ENCODE data around the gene KANTR.

The KANTR gene

DNA sequence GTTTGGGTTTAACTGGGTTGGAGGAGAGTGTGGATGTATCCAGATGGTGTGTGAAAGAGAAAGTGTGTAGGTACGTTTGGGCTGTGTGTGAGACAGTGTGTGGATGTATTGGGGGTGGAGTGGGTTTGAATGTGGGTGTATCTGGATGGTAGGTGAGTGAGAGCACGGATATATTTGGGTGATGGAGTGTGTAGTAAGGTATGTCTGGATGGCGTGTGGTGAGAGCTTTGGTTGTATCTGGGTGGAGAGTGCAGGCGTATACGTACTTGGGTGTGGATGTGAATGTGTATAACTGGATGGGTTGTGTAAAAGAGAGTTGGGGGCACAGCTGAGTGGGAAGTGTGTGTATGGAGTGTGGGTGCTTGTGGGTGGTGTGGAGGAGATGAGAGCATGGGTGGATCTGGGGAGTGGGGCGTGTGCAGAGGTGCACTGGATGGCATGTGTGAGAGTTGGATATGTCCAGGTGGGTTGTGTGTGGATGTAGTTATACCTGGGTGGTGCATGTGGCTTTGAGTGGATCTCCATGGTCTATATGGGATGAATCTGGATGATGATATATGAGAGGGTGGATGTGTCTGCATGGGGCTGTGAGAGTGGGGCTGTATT, 38.6 kb upstream of the KANTR start:
- no peak for DNase-seq (ENCODE audit: low read depth)
- TF ChIP-seq, protein P1, sequence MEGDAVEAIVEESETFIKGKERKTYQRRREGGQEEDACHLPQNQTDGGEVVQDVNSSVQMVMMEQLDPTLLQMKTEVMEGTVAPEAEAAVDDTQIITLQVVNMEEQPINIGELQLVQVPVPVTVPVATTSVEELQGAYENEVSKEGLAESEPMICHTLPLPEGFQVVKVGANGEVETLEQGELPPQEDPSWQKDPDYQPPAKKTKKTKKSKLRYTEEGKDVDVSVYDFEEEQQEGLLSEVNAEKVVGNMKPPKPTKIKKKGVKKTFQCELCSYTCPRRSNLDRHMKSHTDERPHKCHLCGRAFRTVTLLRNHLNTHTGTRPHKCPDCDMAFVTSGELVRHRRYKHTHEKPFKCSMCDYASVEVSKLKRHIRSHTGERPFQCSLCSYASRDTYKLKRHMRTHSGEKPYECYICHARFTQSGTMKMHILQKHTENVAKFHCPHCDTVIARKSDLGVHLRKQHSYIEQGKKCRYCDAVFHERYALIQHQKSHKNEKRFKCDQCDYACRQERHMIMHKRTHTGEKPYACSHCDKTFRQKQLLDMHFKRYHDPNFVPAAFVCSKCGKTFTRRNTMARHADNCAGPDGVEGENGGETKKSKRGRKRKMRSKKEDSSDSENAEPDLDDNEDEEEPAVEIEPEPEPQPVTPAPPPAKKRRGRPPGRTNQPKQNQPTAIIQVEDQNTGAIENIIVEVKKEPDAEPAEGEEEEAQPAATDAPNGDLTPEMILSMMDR (conservative IDR thresholded peaks at IDR 0.05; ENCODE audit: low read length) = no peak
- H3K4me3 ChIP-seq (ENCODE audit: low read length) = no peak overlapping the region

DNA sequence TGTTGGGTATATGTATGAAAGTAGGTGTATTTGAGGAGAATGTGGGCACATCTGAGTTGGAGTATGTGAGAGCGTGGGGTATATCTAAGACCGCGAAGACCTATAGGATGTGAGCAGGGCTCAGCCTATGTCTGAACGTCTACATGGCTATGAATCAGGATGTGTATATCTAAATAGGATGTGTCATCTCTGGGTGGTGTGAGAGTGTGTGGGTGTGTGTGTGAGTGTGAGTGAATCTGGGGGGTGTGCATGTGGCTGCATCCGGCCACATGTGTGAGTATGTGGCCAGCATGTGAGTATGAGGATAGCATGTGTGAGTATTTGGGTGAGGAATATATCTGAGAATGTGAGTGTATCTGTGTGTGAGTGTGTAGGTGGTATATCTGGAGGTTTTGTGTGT, 37.6 kb upstream of the KANTR start:
- H3K4me3 ChIP-seq (ENCODE audit: low read length) = no peak overlapping the region
- no peak for DNase-seq (ENCODE audit: low read depth)
- TF ChIP-seq, protein P1 (conservative IDR thresholded peaks at IDR 0.05; ENCODE audit: low read length) = no peak

DNA sequence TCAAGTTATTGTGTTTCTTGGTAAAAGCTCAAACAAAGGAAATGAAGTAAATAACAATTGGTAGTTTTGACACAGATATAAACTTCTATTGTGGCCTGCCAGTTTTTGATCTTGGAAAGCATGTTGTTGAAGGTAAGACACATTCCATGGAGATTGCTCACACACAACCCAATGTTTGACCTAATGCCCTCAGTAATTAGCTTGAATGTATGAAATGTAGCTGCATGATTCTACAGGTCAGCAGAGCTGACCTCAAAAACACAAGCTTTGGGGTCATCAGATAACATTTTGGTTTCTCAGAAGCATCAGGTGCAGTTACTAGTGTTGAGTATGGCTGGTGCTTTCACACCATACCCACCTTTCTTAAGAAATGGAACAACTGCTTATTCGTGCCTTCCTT, 28.8 kb upstream of the KANTR start:
- H3K4me3 ChIP-seq (ENCODE audit: low read length) = no peak overlapping the region
- DNase-seq (ENCODE audit: low read depth) = no peak
- TF ChIP-seq, protein P1 (conservative IDR thresholded peaks at IDR 0.05; ENCODE audit: low read length) = no peak

DNA sequence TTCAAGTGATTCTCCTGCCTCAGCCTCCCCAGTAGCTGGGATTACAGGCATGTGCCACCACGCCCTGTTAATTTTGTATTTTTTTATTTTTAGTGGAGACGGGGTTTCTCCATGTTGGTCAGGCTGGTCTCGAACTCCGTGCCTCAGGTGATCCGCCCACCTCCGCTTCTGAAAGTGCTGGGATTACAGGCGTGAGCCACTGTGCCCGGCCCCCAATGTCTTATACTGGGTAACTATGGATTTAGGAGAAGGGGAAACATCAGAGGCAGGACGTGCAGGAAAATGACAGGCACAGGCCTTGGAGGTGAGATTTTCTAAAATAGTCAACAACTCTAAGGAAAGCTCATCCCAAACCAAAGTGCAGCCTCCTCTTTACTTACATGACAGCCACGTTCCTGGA, 22.9 kb upstream of the KANTR start:
- H3K4me3 ChIP-seq (ENCODE audit: low read length) = no peak overlapping the region
- DNase-seq (ENCODE audit: low read depth) = no peak
- TF ChIP-seq, protein P1 (conservative IDR thresholded peaks at IDR 0.05; ENCODE audit: low read length) = no peak

DNA sequence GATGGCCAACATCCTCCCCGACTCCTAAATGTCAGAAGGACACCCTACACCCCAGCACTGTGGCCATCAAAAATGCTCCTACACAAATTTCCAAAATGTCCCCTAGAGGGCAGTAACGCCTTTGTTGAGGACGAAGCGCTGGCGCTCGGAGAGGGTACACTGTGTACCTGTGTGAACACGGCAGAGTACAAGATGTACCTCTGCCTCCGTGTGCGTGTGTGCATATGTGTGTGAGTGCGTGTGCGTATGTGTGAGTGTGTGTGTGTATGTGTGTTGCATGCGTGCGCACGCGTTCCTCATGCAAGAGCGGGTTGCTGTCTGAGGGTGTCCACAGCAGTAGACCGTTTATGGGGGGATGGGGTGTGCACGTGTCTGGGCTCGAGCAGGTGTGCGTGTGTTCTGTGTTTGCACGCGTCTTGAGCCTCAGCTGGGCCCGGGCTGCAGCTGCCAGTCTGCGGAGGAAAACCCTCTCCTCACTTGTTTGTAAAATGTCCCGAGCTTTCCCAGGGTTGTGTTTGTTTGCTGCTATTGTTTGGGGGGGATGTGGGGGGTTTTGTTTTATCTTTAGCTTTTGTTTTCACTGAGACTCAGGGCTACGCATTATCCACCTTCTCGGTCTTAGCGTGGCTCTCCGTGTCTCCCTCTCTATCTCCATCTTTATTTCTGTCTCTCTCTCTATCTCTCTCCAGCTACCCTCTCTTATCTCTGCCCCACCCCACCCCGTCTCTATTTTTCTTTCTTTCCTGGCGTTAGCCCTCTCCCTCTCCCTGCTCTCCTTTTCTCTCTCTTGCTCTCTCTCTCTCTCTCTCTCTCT, 22.1 kb upstream of the KANTR start:
- H3K4me3 ChIP-seq (ENCODE audit: low read length) = peak overlapping the region; percentile 43
- peak; percentile 46 for DNase-seq (ENCODE audit: low read depth)

DNA sequence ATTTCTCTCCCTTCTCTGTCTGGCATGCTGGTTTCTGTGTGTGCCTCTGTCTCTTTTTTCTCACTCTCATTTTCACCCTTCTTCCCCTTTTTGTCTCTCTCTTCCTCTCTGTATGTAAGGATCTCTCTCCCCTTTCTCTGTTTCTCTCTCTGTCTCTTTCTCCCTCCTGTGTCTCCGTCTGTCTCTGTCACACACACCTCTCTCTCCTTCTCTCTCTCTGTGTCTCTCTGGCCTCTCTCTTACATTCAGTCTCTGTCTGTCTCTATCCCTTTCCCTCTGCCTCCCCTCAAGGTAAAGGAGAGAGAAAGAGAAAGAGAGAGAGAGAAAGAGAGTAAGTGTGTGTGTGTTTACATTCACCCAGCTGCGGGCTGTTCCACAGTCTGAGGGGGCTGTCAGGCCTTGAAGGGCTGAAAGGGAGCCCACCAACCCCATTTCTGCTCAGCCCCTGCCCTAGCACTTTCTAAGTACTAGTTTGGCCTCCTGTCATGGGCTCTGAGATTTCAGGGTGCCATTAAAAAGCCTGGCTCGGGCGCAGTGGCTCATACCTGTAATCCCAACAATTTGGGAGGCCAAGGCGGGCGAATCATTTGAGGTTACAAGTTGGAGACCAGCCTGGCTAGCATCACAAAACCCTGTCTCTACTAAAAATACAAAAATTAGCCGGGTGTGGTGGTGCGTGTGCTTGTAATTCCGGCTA, 21.4 kb upstream of the KANTR start:
- no peak for DNase-seq (ENCODE audit: low read depth)
- TF ChIP-seq, protein P1 (conservative IDR thresholded peaks at IDR 0.05; ENCODE audit: low read length) = no peak
- H3K4me3 ChIP-seq (ENCODE audit: low read length) = no peak overlapping the region

More for the DNA sequence above, 22.1 kb upstream of the KANTR start:
- TF ChIP-seq, protein P1 (conservative IDR thresholded peaks at IDR 0.05; ENCODE audit: low read length) = peak; percentile 66

All from AG10803 (cell line).